Measurements from ENCODE around the gene EXOC3L1.

Gene EXOC3L1

DNA sequence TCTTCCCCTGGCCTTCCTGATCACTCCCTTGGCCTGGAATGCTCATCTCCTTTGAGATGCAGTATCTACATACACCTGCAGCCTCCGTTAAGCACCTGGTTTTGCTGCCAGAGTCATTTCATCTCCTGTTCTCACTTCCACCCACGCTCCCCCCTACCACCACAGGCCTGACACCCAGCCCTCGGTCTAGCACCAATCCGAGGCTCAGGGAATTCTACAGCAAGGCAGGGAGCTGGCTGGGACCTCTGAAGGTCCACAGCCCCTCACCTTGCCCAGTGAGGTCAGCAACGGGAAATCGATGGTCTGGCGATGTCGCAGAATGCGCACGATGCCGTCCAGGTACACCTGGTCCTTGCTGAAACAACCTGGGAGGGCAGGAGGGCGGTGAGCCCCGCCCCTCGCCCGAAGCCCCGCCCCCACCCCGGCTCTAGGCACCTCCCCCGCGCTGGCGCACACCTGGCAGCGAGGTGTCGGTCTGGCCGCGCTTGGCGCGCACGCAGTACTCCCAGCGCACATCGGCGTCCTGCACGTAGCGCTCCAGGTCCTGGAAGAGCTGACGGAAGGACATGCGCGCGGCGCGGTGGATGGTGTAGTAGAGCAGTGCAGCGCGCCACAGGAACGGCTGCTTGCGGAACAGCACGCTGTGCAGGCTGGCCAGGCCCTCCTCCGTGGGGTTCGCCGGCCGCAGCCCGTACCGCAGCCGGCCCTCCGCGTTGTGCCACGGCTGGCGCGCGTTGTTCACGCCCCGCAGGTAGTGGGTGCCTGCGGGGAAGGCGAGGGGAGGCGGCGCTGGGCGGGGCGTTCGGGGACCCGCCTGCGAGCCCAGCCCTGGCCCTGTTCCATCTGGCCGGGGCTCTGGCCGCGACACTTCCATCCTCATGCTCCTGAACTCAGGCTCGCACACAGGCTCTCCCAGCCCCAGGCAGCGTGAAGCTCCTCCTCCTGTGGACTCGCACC is 11.9 kb downstream of the EXOC3L1 start (continued):
- TF ChIP-seq ZNF133 (tag by site-specific recombination; IDR thresholded peaks at IDR 0.05) (no peak), ZBTB49 (tag by site-specific recombination; IDR thresholded peaks at IDR 0.05; ENCODE audit: low read depth) (no peak), BCL11B (tag by site-specific recombination; IDR thresholded peaks at IDR 0.05; ENCODE audit: low read depth) (no peak), ZNF776 (tag by site-specific recombination; IDR thresholded peaks at IDR 0.05; ENCODE audit: borderline replicate concordance) (no peak), ZNF777 (tag by site-specific recombination; IDR thresholded peaks at IDR 0.05; ENCODE audit: borderline replicate concordance) (no peak), ZNF645 (tag by site-specific recombination; IDR thresholded peaks at IDR 0.05) (no peak), ZNF529 (tag by site-specific recombination; IDR thresholded peaks at IDR 0.05; ENCODE audit: insufficient replicate concordance) (no peak), GLIS2 (tag by site-specific recombination; IDR thresholded peaks at IDR 0.05) (0 out of 2 replicates have a peak, but pooled peaks have one; percentile 29), ZNF184 (tag by site-specific recombination; IDR thresholded peaks at IDR 0.05) (no peak), ZBTB17 (tag by site-specific recombination; IDR thresholded peaks at IDR 0.05) (peak; percentile 75), PBX3 (CRISPR knock-in tag; IDR thresholded peaks at IDR 0.05) (no peak)
- TF ChIP-seq, protein P1, sequence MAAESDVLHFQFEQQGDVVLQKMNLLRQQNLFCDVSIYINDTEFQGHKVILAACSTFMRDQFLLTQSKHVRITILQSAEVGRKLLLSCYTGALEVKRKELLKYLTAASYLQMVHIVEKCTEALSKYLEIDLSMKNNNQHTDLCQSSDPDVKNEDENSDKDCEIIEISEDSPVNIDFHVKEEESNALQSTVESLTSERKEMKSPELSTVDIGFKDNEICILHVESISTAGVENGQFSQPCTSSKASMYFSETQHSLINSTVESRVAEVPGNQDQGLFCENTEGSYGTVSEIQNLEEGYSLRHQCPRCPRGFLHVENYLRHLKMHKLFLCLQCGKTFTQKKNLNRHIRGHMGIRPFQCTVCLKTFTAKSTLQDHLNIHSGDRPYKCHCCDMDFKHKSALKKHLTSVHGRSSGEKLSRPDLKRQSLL (tag by site-specific recombination; IDR thresholded peaks at IDR 0.05), result 0 out of 2 replicates have a peak, but pooled peaks have one; percentile 45

DNA sequence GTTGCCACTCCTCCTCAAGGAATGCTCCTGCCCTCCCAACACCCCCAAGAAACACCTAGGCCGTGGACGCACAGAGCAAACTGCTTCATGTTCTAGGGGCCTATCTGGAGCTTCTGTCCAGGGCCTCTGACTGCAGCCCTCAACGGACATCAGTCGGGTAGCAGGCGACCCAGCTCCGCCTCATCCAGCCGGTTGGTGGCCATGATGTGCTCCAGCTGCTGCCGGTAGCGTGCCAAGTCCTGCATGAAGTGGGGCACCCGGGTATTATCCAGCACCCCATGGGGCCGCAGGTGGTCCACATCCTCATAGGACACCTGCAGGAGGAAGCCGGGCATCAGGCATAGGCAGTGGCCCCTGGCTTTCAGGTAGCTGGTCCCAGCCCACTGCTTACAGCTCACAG is 13.3 kb downstream of the EXOC3L1 start:
- Histone ChIP-seq H3K4me3 (ENCODE audit: low read depth, low read length) (no peak overlapping the region), H3K4me1 (ENCODE audit: control insufficient read depth, insufficient read depth, low read length) (peaks cover 9% of the 10 kb centered on the region), H3K36me3 (ENCODE audit: control insufficient read depth in 2 of 2, insufficient read depth in 1 of 2, low read length in 2 of 2) (peaks cover 0 to 41% of the 10 kb centered on the region in 2 experiments; a peak in 1 of 3 replicates), H3K9me3 (ENCODE audit: control insufficient read depth, insufficient read depth, low read depth, low read length) (no peaks in the 10 kb centered on the region), H3K27ac (ENCODE audit: extremely low read depth, low read depth, low read length) (no peak overlapping the region)
- ChIA-PET CTCF (interaction anchor here (0.8 to 1.3 kb wide), 6 partner anchors 8 to 216 kb away, joined by 3 to 6 read pairs (median 3); partner anchors contain the start of gene CES3), POLR2A (interaction anchor here (0.6 to 1.1 kb wide), 2 partner anchors 16 to 149 kb away, joined by 4 to 7 read pairs; no protein-coding TSS in a partner anchor)
- no peak for TF ChIP-seq CTCF (tag by site-specific recombination; IDR thresholded peaks at IDR 0.05)
- TF ChIP-seq ZSCAN16 (tag by site-specific recombination; IDR thresholded peaks at IDR 0.05), result no peak
- TF ChIP-seq ZNF239 (tag by site-specific recombination; IDR thresholded peaks at IDR 0.05), result no peak
- no peak for TF ChIP-seq ZEB2 (tag by site-specific recombination; IDR thresholded peaks at IDR 0.05)
- TF ChIP-seq ZNF571 (tag by site-specific recombination; IDR thresholded peaks at IDR 0.05), result no peak
- no peak for TF ChIP-seq ZNF394 (tag by site-specific recombination; IDR thresholded peaks at IDR 0.05; ENCODE audit: borderline replicate concordance)
- TF ChIP-seq ZNF585B (tag by site-specific recombination; IDR thresholded peaks at IDR 0.05), result no peak
- no peak for TF ChIP-seq IKZF3 (tag by site-specific recombination; IDR thresholded peaks at IDR 0.05)
- no peak for TF ChIP-seq ZNF302 (tag by site-specific recombination; IDR thresholded peaks at IDR 0.05; ENCODE audit: low read depth)
- no peak for TF ChIP-seq ZNF561 (tag by site-specific recombination; IDR thresholded peaks at IDR 0.05; ENCODE audit: borderline replicate concordance)
- no peak for TF ChIP-seq MZF1 (tag by site-specific recombination; IDR thresholded peaks at IDR 0.05; ENCODE audit: borderline replicate concordance)
- TF ChIP-seq ZSCAN30 (tag by site-specific recombination; IDR thresholded peaks at IDR 0.05), result no peak
- no peak for TF ChIP-seq ZNF792 (tag by site-specific recombination; IDR thresholded peaks at IDR 0.05)
- TF ChIP-seq HOXA7 (CRISPR knock-in tag; IDR thresholded peaks at IDR 0.05; ENCODE audit: borderline replicate concordance), result no peak
- no peak for TF ChIP-seq ZNF677 (tag by site-specific recombination; IDR thresholded peaks at IDR 0.05)
- TF ChIP-seq ZNF266 (tag by site-specific recombination; IDR thresholded peaks at IDR 0.05; ENCODE audit: low read depth), result no peak
- TF ChIP-seq ZNF776 (tag by site-specific recombination; IDR thresholded peaks at IDR 0.05; ENCODE audit: borderline replicate concordance), result no peak
- TF ChIP-seq ZFP3 (tag by site-specific recombination; IDR thresholded peaks at IDR 0.05; ENCODE audit: low read depth), result no peak

Data from HEK293 (cell line).